OCI-LY3 (cell line): Measurements from ENCODE around the gene CCSER2.
"Not testable (repeated sequence)": the region's sequence is repeated elsewhere in the genome, so short reads cannot be mapped to it uniquely, and the experiment has no call there.

Experiments used
- H2AFZ ChIP-seq: fragments of 200-600, 300-600 bp; shearing (Covaris generic); 2 replicates; pipeline ENCODE4 v1.6.0; 2014; ENCODE audit warnings: antibody characterized with exemption, low read depth, low read length
- H3K27ac ChIP-seq: fragments of 200-600, 300-600 bp; sonication (generic); 2 replicates; pipeline ENCODE4 v1.5.1; 2014; ENCODE audit warnings: mild to moderate bottlenecking, low read length, moderate library complexity, mixed read lengths
- H3K27me3 ChIP-seq: fragments of 200-600, 300-600 bp; sonication (generic); 2 replicates; pipeline ENCODE4 v1.6.1; 2014; ENCODE audit warnings: low read depth, low read length, mixed read lengths
- H3K36me3 ChIP-seq: fragments of 200-600, 300-600 bp; sonication (generic); replicated peaks from 2 replicates; pipeline ENCODE3; 2014; ENCODE audit warnings: low read depth, low read length, mixed read lengths
- H3K4me1 ChIP-seq: fragments of 300-600, 200-600 bp; sonication (generic); 2 replicates; pipeline ENCODE4 v1.6.1; 2014; ENCODE audit warnings: low read length, mixed read lengths
- H3K4me2 ChIP-seq: fragments of 200-600, 300-600 bp; sonication (generic); 2 replicates; pipeline ENCODE4 v1.6.1; 2014; ENCODE audit warnings: low read length, mixed read lengths
- H3K4me3 ChIP-seq: fragments of 300-600, 200-600 bp; sonication (generic); 2 replicates; pipeline ENCODE4 v1.5.1; 2014; ENCODE audit warnings: antibody characterized with exemption, mild to moderate bottlenecking, low read length, moderate library complexity
- H3K79me2 ChIP-seq: fragments of 300-600, 200-600 bp; shearing (Covaris generic); 2 replicates; pipeline ENCODE4 v1.6.1; 2014; ENCODE audit warnings: mild to moderate bottlenecking, low read length, mixed read lengths
- H3K9ac ChIP-seq: fragments of 300-600, 200-600 bp; shearing (Covaris generic); 2 replicates; pipeline ENCODE4 v1.6.0; 2014; ENCODE audit warnings: mild to moderate bottlenecking, low read length, moderate library complexity
- H3K9me3 ChIP-seq: fragments of 200-600, 300-600 bp; shearing (Covaris generic); 2 replicates; pipeline ENCODE4 v1.6.1; 2014; ENCODE audit warnings: low read length, mixed read lengths; ENCODE audit not compliant: insufficient read depth
- H4K20me1 ChIP-seq: fragments of 200-600, 300-600 bp; sonication (generic); 2 replicates; pipeline ENCODE4 v1.6.1; 2016; ENCODE audit warnings: low read length, mixed read lengths; ENCODE audit not compliant: insufficient read depth
- CTCF ChIP-seq: fragments of 200-600, 300-600 bp; sonication (generic); IDR thresholded peaks from 2 replicates; pipeline ENCODE4 v1.5.1; 2014; ENCODE audit warnings: antibody characterized with exemption, low read length, low read depth
- EZH2phosphoT487 ChIP-seq: fragments of 200-600 bp; shearing (Covaris generic); IDR thresholded peaks from 2 replicates; pipeline ENCODE4 v1.6.1; 2018; ENCODE audit warnings: antibody characterized with exemption, mixed run types, low read depth

Gene CCSER2

DNA sequence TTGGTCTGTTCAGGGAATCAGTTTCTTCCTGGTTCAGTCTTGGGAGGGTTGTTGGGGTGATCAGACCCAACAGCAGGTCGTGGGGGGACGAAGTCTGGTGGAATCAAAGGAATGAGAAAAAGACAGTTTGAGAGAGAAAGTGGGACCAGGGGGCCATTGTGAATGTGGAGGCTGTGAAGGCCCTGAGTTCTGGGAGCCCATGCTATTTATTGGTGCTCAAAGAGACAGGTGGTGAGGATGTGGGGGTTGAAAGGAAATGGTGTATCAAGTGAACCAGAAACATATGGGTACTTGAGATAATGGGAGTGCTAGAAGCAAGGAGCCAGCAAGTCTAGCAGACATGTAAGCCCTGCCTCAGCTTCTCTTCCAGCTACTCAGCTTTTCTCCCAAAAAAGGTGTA is 84.1 kb downstream of the CCSER2 start:
- H3K27ac ChIP-seq = no peak overlapping the region
- no peak overlapping the region for H2AFZ ChIP-seq
- TF ChIP-seq CTCF (no peak), EZH2phosphoT487 (no peak)
- peaks cover 4% of the 10 kb centered on the region; the same call in 1 of the 2 replicates for H3K9me3 ChIP-seq
- no peak overlapping the region for H3K4me3 ChIP-seq
- no peaks in the 10 kb centered on the region for H3K4me1 ChIP-seq
- no peak overlapping the region for H3K4me2 ChIP-seq
- H3K27me3 ChIP-seq = no peaks in the 10 kb centered on the region
- no peaks in the 10 kb centered on the region for H4K20me1 ChIP-seq
- no peaks in the 10 kb centered on the region for H3K36me3 ChIP-seq
- H3K79me2 ChIP-seq = peaks cover 11% of the 10 kb centered on the region; the same call in 1 of the 2 replicates
- H3K9ac ChIP-seq = no peak overlapping the region

- not testable (repeated sequence) for H3K27ac ChIP-seq, H3K4me1 ChIP-seq, H3K9ac ChIP-seq, H3K9me3 ChIP-seq, H2AFZ ChIP-seq, H3K4me2 ChIP-seq, H3K27me3 ChIP-seq, H4K20me1 ChIP-seq, H3K36me3 ChIP-seq, H3K4me3 ChIP-seq
- peaks cover 11% of the 10 kb centered on the region; the same call in 1 of the 2 replicates for H3K79me2 ChIP-seq
Measured at GRCh38 chr10:84414110-84414509, 85.7 kb downstream of the CCSER2 start.

- Histone ChIP-seq H3K9ac (no peak overlapping the region), H3K36me3 (peaks cover 14% of the 10 kb centered on the region), H3K27ac (no peak overlapping the region), H2AFZ (no peak overlapping the region), H3K4me2 (no peak overlapping the region), H3K79me2 (peaks cover 11% of the 10 kb centered on the region; the same call in 1 of the 2 replicates), H3K27me3 (no peaks in the 10 kb centered on the region), H4K20me1 (no peaks in the 10 kb centered on the region), H3K9me3 (peaks cover 4% of the 10 kb centered on the region; the same call in 1 of the 2 replicates), H3K4me1 (no peaks in the 10 kb centered on the region), H3K4me3 (no peak overlapping the region)
- TF ChIP-seq CTCF (no peak), EZH2phosphoT487 (no peak)
Measured at GRCh38 chr10:84415539-84416244, 87.3 kb downstream of the CCSER2 start.

DNA sequence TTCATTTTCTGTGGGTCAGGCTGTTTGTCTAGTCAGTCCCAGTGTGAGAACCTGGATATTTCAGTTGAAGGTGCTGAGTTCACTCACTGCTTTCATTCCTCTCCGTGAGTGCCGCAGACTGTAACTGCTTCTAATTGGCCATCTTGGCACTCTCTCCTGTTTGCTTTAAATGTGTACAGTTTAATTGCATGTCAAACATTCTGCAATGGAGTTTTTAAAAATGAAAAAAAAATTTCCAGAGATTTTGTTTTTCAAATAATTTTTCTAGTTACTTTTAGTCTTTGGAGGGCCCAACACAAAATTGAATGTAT is 87.8 kb downstream of the CCSER2 start:
- Histone ChIP-seq H4K20me1 (no peaks in the 10 kb centered on the region), H3K4me1 (no peaks in the 10 kb centered on the region), H3K4me2 (no peak overlapping the region), H3K27me3 (no peaks in the 10 kb centered on the region), H3K9me3 (peaks cover 8% of the 10 kb centered on the region; the same call in 1 of the 2 replicates), H3K27ac (no peak overlapping the region), H3K9ac (no peak overlapping the region), H3K36me3 (peaks cover 14% of the 10 kb centered on the region), H3K79me2 (peaks cover 9% of the 10 kb centered on the region; the same call in 1 of the 2 replicates), H3K4me3 (no peak overlapping the region), H2AFZ (no peak overlapping the region)
- TF ChIP-seq EZH2phosphoT487 (no peak), CTCF (no peak)
